K562 (cell line): Measurements from ENCODE around the gene KCNMB1. TPM values are rescaled to one million over a fixed set of nuclear protein-coding genes. Genes with fewer than 3 reads are reported as not detected.

Experiments used
- ATAC-seq: fragments of 200-7000 bp; cut with Tn5 transposase; 3 replicates; pipeline ENCODE4 v1.9.1; 2020; ENCODE audit warnings: moderate library complexity
- BruUV-seq: library from RNA; stranded (reverse); fragments of 400-500 nt; replicated peaks from 2 replicates; lab custom pipeline; 2021; lab: Mats Ljungman, UMichigan
- CTCF ChIA-PET: fragments of 300-600 bp; formaldehyde crosslinking; extraction: SDS; loops from one replicate; lab custom pipeline; 2021; ENCODE audit warnings: low intra/inter-chr PET ratio; lab: Yijun Ruan, JAX
- POLR2A ChIA-PET: fragments of 300-600, 350-650 bp; sonication (Branson Sonifier 250); formaldehyde crosslinking; extraction: SDS; loops from one replicate; lab custom pipeline; 2021; ENCODE audit warnings: antibody characterized with exemption, inconsistent platforms; lab: Yijun Ruan, JAX
- DNase-seq, 4 experiments: peaks; one replicate each; pipeline versions ENCODE4 v3.0.0 to v3.0.0-alpha.2; 2011 to 2018; ENCODE audit warnings: low spot score in 3 of 4, mixed read lengths in 3 of 4; ENCODE audit errors: extremely low read depth in 1 of 4
- FAIRE-seq: peaks from 2 replicates; lab custom pipeline; 2011; peaks lifted over from hg19 to GRCh38; lab: Jason Lieb, UNC
- H2AFZ ChIP-seq: 2 replicates; pipeline ENCODE4 v1.6.0; 2011; ENCODE audit warnings: low read depth, low read length, control low read depth, inconsistent platforms
- H3K27ac ChIP-seq: fragments of 200-600 bp; 3 replicates; pipeline ENCODE4 v1.8.0; 2011; ENCODE audit warnings: low read depth, mild to moderate bottlenecking, control low read depth, inconsistent platforms, low read length, moderate library complexity, mixed read lengths; ENCODE audit errors: extremely low read depth
- H3K27me3 ChIP-seq, 2 experiments: fragments of 300-600 bp in 1 of 2; 2 replicates in 1 of 2; 3 replicates in 1 of 2; pipeline versions ENCODE4 v1.6.0 to v1.8.0; 2011; ENCODE audit warnings: inconsistent platforms in 2 of 2, low read length in 2 of 2, mild to moderate bottlenecking in 1 of 2, mixed read lengths in 1 of 2, moderate library complexity in 1 of 2; ENCODE audit not compliant: control insufficient read depth in 2 of 2, insufficient read depth in 2 of 2
- H3K36me3 ChIP-seq: fragments of 300-600 bp; 3 replicates; pipeline ENCODE4 v1.8.0; 2011; ENCODE audit warnings: mild to moderate bottlenecking, low read length, inconsistent platforms; ENCODE audit not compliant: control insufficient read depth, insufficient read depth
- H3K4me1 ChIP-seq, 2 experiments: fragments of 200-600 bp in 1 of 2; replicated peaks in 1 of 2; 2 replicates in 1 of 2; 3 replicates in 1 of 2; pipeline versions ENCODE4 v1.5.1 to v1.8.0; 2011; ENCODE audit warnings: inconsistent platforms in 2 of 2, low read length in 2 of 2, mild to moderate bottlenecking in 1 of 2, mixed read lengths in 1 of 2, moderate library complexity in 1 of 2; ENCODE audit not compliant: control insufficient read depth in 2 of 2, insufficient read depth in 2 of 2
- H3K4me2 ChIP-seq: 2 replicates; pipeline ENCODE4 v1.6.1; 2011; ENCODE audit warnings: low read length, control low read depth, inconsistent platforms, mixed read lengths; ENCODE audit not compliant: insufficient read depth
- H3K4me3 ChIP-seq: fragments of 200-600 bp; sonication (generic), shearing (Covaris generic); 2 replicates; pipeline ENCODE4 v1.5.1; 2016; ENCODE audit warnings: control low read depth, inconsistent platforms
- H3K79me2 ChIP-seq: fragments of 200-600 bp; 3 replicates; pipeline ENCODE4 v1.8.0; 2011; ENCODE audit warnings: low read length, inconsistent platforms; ENCODE audit not compliant: control insufficient read depth, insufficient read depth
- H3K9ac ChIP-seq, 2 experiments: 2 replicates each; pipeline versions ENCODE4 v1.6.0 to v1.6.1; 2011; ENCODE audit warnings: low read depth in 2 of 2, low read length in 2 of 2, control low read depth in 1 of 2, inconsistent platforms in 1 of 2, mild to moderate bottlenecking in 1 of 2, mixed read lengths in 1 of 2; ENCODE audit not compliant: insufficient read depth in 1 of 2
- H3K9me1 ChIP-seq: one replicate; pipeline ENCODE4 v1.6.0; 2011; ENCODE audit warnings: inconsistent platforms, mild to moderate bottlenecking, low read length, moderate library complexity; ENCODE audit not compliant: control insufficient read depth, insufficient read depth
- H3K9me3 ChIP-seq: replicated peaks from 2 replicates; pipeline ENCODE4 v1.5.1; 2011; ENCODE audit warnings: low read depth, low read length, inconsistent platforms; ENCODE audit not compliant: control insufficient read depth, insufficient read depth
- H4K20me1 ChIP-seq: replicated peaks from 2 replicates; pipeline ENCODE4 v1.6.1; 2011; ENCODE audit warnings: low read length, inconsistent platforms, mixed read lengths; ENCODE audit not compliant: control insufficient read depth, insufficient read depth
- BCL6 ChIP-seq: fragments of 250-450 bp; sonication (Bioruptor Pico); IDR thresholded peaks from 2 replicates; pipeline ENCODE4 v1.4.0; 2020
- BHLHE40 ChIP-seq: IDR thresholded peaks from 2 replicates; pipeline ENCODE4 v1.6.1; 2011; ENCODE audit warnings: low read length, improper control_type of control experiment
- EP400 ChIP-seq: fragments of 450-650 bp; IDR thresholded peaks from 2 replicates; pipeline ENCODE4 v1.6.1; 2017; ENCODE audit warnings: antibody characterized with exemption, mild to moderate bottlenecking, moderate library complexity
- ETV1 ChIP-seq: fragments of 450-650 bp; conservative IDR thresholded peaks from 2 replicates; pipeline ENCODE4 v1.6.1; 2016; ENCODE audit warnings: missing genetic modification characterization, control low read depth, low read depth, missing compliant biosample characterization
- HNRNPH1 ChIP-seq: fragments of 200-400 bp; formaldehyde crosslinking; optimal IDR thresholded peaks from 2 replicates; pipeline ENCODE3; 2017; ENCODE audit warnings: low read depth, mild to moderate bottlenecking, low read length, moderate library complexity
- HNRNPK ChIP-seq: fragments of 200-400 bp; formaldehyde crosslinking; IDR thresholded peaks from one replicate; pipeline ENCODE4 v1.6.1; 2018; ENCODE audit warnings: mild to moderate bottlenecking, low read depth, low read length; ENCODE audit not compliant: poor library complexity, severe bottlenecking
- IRF9 ChIP-seq: fragments of 450-650 bp; IDR thresholded peaks from 2 replicates; pipeline ENCODE4 v1.6.1; 2016; ENCODE audit warnings: missing biosample characterization, missing genetic modification characterization
- LEF1 ChIP-seq: fragments of 450-650 bp; IDR thresholded peaks from 2 replicates; pipeline ENCODE4 v1.6.1; 2016; ENCODE audit warnings: mild to moderate bottlenecking
- MAFF ChIP-seq: IDR thresholded peaks from 2 replicates; pipeline ENCODE4 v1.6.1; 2012; ENCODE audit warnings: low read length, improper control_type of control experiment
- MYBL2 ChIP-seq, 2 experiments: fragments of 450-650 bp in 1 of 2; sonication (generic) in 1 of 2; formaldehyde crosslinking in 1 of 2; IDR thresholded peaks; 2 replicates each; pipeline versions ENCODE4 v1.6.1 to v1.8.1; 2017 to 2022; ENCODE audit warnings: borderline replicate concordance in 1 of 2, inconsistent platforms in 1 of 2, low read depth in 1 of 2, mild to moderate bottlenecking in 1 of 2, missing genetic modification reagents in 1 of 2, moderate library complexity in 1 of 2
- POLR2B ChIP-seq: fragments of 450-650 bp; IDR thresholded peaks from 2 replicates; pipeline ENCODE4 v1.6.1; 2018; ENCODE audit warnings: low read depth; ENCODE audit not compliant: partially characterized antibody
- RCOR1 ChIP-seq, 2 experiments: IDR thresholded peaks; 2 replicates each; pipeline ENCODE4 v1.6.1; 2012; ENCODE audit warnings: low read depth in 2 of 2, low read length in 2 of 2, borderline replicate concordance in 1 of 2, improper control_type of control experiment in 1 of 2
- SOX6 ChIP-seq: fragments of 450-650 bp; IDR thresholded peaks from 2 replicates; pipeline ENCODE4 v1.6.1; 2014; ENCODE audit warnings: mild to moderate bottlenecking
- TCF7L2 ChIP-seq: fragments of 150-350 bp; IDR thresholded peaks from 2 replicates; pipeline ENCODE4 v1.6.1; 2016; ENCODE audit warnings: low read depth, mild to moderate bottlenecking, low read length, moderate library complexity
- WGBS: fragments of 100-300 bp; shearing (Covaris generic); methylation state at CpG from one replicate; pipeline ENCODE4 v1.1.6; 2016; ENCODE audit warnings: low coverage, mixed read lengths; ENCODE audit not compliant: insufficient coverage; ENCODE audit errors: missing lambda C conversion rate; 5-methylcytosine and 5-hydroxymethylcytosine counted together
- in situ Hi-C: fragments of 300-500 bp; cut with MboI; formaldehyde crosslinking; loops from 4 replicates; pipeline ENCODE4 v1.15.0; 2018; ENCODE audit warnings: inconsistent platforms, mixed read lengths
- intact Hi-C: fragments of 100-400 bp; cut with micrococcal nuclease; formaldehyde crosslinking; loops from 2 replicates; pipeline ENCODE4 v1.14.2; 2022
- polyA plus RNA-seq, 8 experiments: library from polyadenylated mRNA; depleted of rRNA in 4 of 8; stranded (reverse) in 5 of 8; unstranded in 3 of 8; fragments of >200 nt; fragmentation: Nextera tagmentation in 2 of 8; fragmentation: Illumina TruSeq in 1 of 8; extraction: Ambion mirVana in 2 of 8; extraction: Trizol in 1 of 8; gene quantifications; 2 replicates each; pipeline versions ENCODE4 v1.2.1 to v1.2.3, GENCODE V29; 2011 to 2014; ENCODE audit warnings: inconsistent platforms in 1 of 8, missing spikeins in 1 of 8
- total RNA-seq, 7 experiments: library from RNA; depleted of rRNA in 6 of 7; stranded (reverse); fragments of >200 nt in 6 of 7; fragmentation: Illumina TruSeq in 2 of 7; extraction: Trizol in 2 of 7; gene quantifications; 2 replicates each; pipeline versions ENCODE4 v1.2.1 to v1.2.3, GENCODE V29; 2011 to 2021; ENCODE audit warnings: low replicate concordance in 1 of 7
- TF ChIP-seq, protein P1 (sequence below): fragments of 250-450 bp; sonication (Bioruptor Pico); IDR thresholded peaks from 2 replicates; pipeline ENCODE4 v1.8.0; 2022; ENCODE audit warnings: moderate library complexity, mild to moderate bottlenecking, inconsistent platforms

KCNMB1 gene
- total and polyA plus RNA-seq, 9 of the 15 experiments (the other 6 are each of a cell fraction or from before 2014, with no cell fraction given), result not detected

GRCh38 chr5:170365011-170365410 lies 24.2 kb downstream of the KCNMB1 start:
- intact Hi-C loops, result no loop called here
- WGBS, result 5% methylated on average over 8 of the region's 8 CpGs
- in situ Hi-C loops, result no loop called here
- no peak overlapping the region for H3K9ac ChIP-seq
- H2AFZ ChIP-seq, result no peak overlapping the region
- no peak overlapping the region for H3K4me2 ChIP-seq
- H3K27me3 ChIP-seq, result peaks cover 9 to 25% of the 10 kb centered on the region in 2 experiments; a peak in 3 of 5 replicates
- H3K27ac ChIP-seq, result no peak overlapping the region
- TF ChIP-seq RCOR1 (IDR thresholded peaks at IDR 0.05; ENCODE audit: borderline replicate concordance in 1 of 2, low read depth in 2 of 2, low read length in 2 of 2), result no peak
- TF ChIP-seq ETV1 (tag), result no peak
- no peak for TF ChIP-seq TCF7L2
- CTCF ChIA-PET, result no interaction called here
- no peaks in the 10 kb centered on the region for H3K36me3 ChIP-seq
- no TSS peak for BruUV-seq
- FAIRE-seq (no peak), ATAC-seq (no peak), DNase-seq (no peak)
- H3K79me2 ChIP-seq, result no peaks in the 10 kb centered on the region
- H4K20me1 ChIP-seq, result no peaks in the 10 kb centered on the region
- H3K4me3 ChIP-seq, result no peak overlapping the region
- H3K9me3 ChIP-seq, result no peaks in the 10 kb centered on the region
- POLR2A ChIA-PET, result no interaction called here
- H3K9me1 ChIP-seq, result no peaks in the 10 kb centered on the region
- peaks cover 0 to 5% of the 10 kb centered on the region in 2 experiments; a peak in 2 of 5 replicates for H3K4me1 ChIP-seq

DNA sequence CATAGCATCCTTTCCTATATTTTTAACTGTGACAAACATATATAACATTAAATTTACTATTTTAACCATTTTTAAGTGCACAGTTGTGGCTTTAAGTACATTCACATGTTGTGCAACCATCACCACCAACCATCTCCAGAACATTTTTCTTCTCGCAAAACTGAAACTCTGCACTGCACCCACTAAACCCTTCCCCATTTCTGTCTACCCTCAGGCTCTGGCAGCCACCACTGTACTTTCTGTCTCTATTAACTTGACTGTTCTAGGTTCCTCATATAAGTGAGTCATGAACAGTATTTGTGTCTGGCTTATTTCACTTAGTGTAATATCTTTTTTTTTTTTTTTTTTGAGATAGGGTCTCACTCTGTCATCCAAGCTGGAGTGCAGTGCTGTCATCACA lies 25.5 kb downstream of the KCNMB1 start:
- in situ Hi-C loops (no loop called here), intact Hi-C loops (no loop called here)
- Histone ChIP-seq H2AFZ (no peak overlapping the region), H3K27me3 (peaks cover 6 to 19% of the 10 kb centered on the region in 2 experiments; a peak in 3 of 5 replicates), H3K9me1 (no peaks in the 10 kb centered on the region), H3K27ac (no peak overlapping the region), H3K36me3 (no peaks in the 10 kb centered on the region), H4K20me1 (no peaks in the 10 kb centered on the region), H3K79me2 (no peaks in the 10 kb centered on the region), H3K4me2 (no peak overlapping the region), H3K9ac (no peak overlapping the region), H3K4me1 (peaks cover 0 to 5% of the 10 kb centered on the region in 2 experiments; a peak in 2 of 5 replicates), H3K4me3 (no peak overlapping the region), H3K9me3 (no peaks in the 10 kb centered on the region)
- FAIRE-seq (no peak), DNase-seq (no peak), ATAC-seq (no peak)
- WGBS, result 19% methylated on average over 1 of the region's 1 CpG
- CTCF ChIA-PET, result no interaction called here
- POLR2A ChIA-PET, result no interaction called here
- BruUV-seq, result no TSS peak
- TF ChIP-seq HNRNPH1 (no peak), BCL6 (CRISPR knock-in tag) (no peak), MYBL2 (IDR thresholded peaks at IDR 0.05; ENCODE audit: low read depth) (no peak), MYBL2 (CRISPR knock-in tag; IDR thresholded peaks at IDR 0.05; ENCODE audit: borderline replicate concordance) (no peak), HNRNPK (no peak), BHLHE40 (no peak), EP400 (no peak), SOX6 (no peak), POLR2B (no peak), LEF1 (no peak), IRF9 (tag) (no peak), MAFF (no peak)
- TF ChIP-seq, protein P1, sequence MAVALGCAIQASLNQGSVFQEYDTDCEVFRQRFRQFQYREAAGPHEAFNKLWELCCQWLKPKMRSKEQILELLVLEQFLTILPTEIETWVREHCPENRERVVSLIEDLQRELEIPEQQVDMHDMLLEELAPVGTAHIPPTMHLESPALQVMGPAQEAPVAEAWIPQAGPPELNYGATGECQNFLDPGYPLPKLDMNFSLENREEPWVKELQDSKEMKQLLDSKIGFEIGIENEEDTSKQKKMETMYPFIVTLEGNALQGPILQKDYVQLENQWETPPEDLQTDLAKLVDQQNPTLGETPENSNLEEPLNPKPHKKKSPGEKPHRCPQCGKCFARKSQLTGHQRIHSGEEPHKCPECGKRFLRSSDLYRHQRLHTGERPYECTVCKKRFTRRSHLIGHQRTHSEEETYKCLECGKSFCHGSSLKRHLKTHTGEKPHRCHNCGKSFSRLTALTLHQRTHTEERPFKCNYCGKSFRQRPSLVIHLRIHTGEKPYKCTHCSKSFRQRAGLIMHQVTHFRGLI, result no peak
